Astrocyte (in vitro differentiated cells and primary cell): ENCODE results near the gene FTCD.

Experiments used
- CTCF ChIP-seq: IDR thresholded peaks from 2 replicates; pipeline ENCODE4 v1.5.1; 2011; ENCODE audit warnings: low read depth, mild to moderate bottlenecking, inconsistent platforms, low read length, moderate library complexity; ENCODE audit not compliant: insufficient read depth
- EZH2 ChIP-seq: IDR thresholded peaks from 2 replicates; pipeline ENCODE4 v1.6.1; 2012; ENCODE audit warnings: mild to moderate bottlenecking, low read length, inconsistent platforms; ENCODE audit not compliant: insufficient read depth

- TF ChIP-seq CTCF (no peak), EZH2 (no peak)
Measured at GRCh38 chr21:46160907-46161632, 5.7 kb upstream of the FTCD start.
